Stimulated activated effector memory CD8-positive, alpha-beta T cell treated with anti-CD3 and anti-CD28 coated beads, Interleukin-12 subunit alpha, Interleukin-12 subunit beta, amount 100 ng/mL, for 72 hours (primary cell): ENCODE measurements around the gene RCE1.

Experiments used
- ATAC-seq: fragments of 150-1000 bp; cut with Tn5 transposase; 2 replicates; pipeline ENCODE4 v1.10.0; 2021
- DNase-seq, 2 donors: peaks; one replicate each; pipeline ENCODE4 v3.0.0; 2021 to 2022; ENCODE audit warnings: low spot score in 2 of 2
- H3K27ac Mint-ChIP-seq: one replicate; pipeline ENCODE4 v1.8.0; 2022; ENCODE audit warnings: mild to moderate bottlenecking, mixed read lengths
- H3K36me3 Mint-ChIP-seq: one replicate; pipeline ENCODE4 v1.8.0; 2022; ENCODE audit warnings: mild to moderate bottlenecking, mixed read lengths
- H3K4me1 Mint-ChIP-seq: one replicate; pipeline ENCODE4 v1.8.0; 2022; ENCODE audit warnings: mixed read lengths
- H3K4me3 Mint-ChIP-seq: one replicate; pipeline ENCODE4 v1.8.0; 2022; ENCODE audit warnings: mild to moderate bottlenecking, mixed read lengths
- H3K9me3 Mint-ChIP-seq: one replicate; pipeline ENCODE4 v1.8.0; 2022; ENCODE audit warnings: mixed read lengths

RCE1 gene

GRCh38 chr11:66850588-66851238, 7.5 kb downstream of the RCE1 start:
- Mint-ChIP-seq H3K4me1 (peaks cover 10% of the 10 kb centered on the region), H3K9me3 (no peaks in the 10 kb centered on the region), H3K36me3 (peaks cover 12% of the 10 kb centered on the region), H3K27ac (peak overlapping the region; percentile 56), H3K4me3 (no peak overlapping the region)
- DNase-seq (no peak), ATAC-seq (no peak)

DNA sequence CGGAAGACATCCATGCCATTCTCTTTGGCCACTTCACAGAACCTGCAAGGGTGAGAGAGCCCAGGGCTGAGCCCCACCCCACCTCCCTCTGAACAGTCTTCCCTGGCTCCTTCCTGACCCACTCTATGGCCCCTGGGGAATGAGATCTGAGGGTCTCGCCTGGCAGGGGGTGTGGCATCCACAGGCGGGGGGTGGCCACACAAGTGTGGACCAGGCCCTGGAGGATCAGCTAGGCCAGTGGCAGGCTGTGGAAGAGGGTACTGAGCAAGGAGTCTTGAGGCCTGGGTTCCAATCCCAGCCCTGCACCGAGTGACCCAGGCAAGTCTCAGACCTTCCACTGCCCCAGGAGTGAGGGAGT, 8.0 kb downstream of the RCE1 start:
- Mint-ChIP-seq H3K27ac (peak overlapping the region; percentile 56), H3K4me3 (no peak overlapping the region), H3K36me3 (peaks cover 13% of the 10 kb centered on the region), H3K4me1 (peaks cover 10% of the 10 kb centered on the region), H3K9me3 (no peaks in the 10 kb centered on the region)
- DNase-seq (no peak), ATAC-seq (no peak)

DNA sequence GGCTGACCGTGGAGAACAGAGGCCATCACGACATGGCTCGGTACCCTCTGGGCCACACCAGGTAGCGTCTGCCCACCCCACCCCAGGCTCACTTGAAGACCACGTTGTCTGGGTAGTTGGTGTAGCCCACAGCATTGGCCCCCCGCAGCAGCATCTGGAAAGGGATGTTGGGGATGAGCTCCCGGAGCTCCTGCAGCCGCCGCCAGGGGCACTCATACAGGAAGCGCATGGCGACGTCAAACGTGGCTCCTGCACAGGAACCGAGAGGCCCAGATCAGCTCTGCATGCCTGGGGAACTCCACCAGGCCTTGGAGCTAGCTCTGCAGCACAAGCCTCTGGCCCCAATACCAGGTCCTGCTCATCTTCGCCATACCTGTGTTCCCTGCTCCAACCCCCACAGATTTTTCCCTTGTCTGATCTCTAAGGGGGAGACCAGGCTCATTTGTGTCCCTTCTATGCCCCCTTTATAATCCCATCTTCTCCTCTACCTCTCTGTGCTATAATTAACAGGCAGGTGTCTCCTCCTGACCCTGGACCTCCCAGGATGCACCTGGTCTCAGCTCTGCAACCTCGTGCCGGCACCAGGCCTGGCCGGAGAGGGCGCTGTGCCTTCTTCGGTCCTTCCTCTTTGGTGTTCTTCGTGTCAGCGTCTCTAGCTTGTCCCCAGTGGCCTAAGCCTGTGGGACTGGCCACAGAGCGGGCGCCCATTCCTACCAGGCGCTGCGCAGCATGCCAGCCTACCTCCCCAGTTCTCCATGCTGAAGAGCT, 8.6 kb downstream of the RCE1 start:
- Mint-ChIP-seq H3K4me3 (no peak overlapping the region), H3K4me1 (peaks cover 10% of the 10 kb centered on the region), H3K36me3 (peaks cover 18% of the 10 kb centered on the region), H3K27ac (peak overlapping the region; percentile 56), H3K9me3 (no peaks in the 10 kb centered on the region)
- ATAC-seq: no peak
- no peak for DNase-seq

- no peak overlapping the region for H3K4me3 Mint-ChIP-seq
- H3K4me1 Mint-ChIP-seq: peaks cover 10% of the 10 kb centered on the region
- no peak overlapping the region for H3K27ac Mint-ChIP-seq
- peaks cover 18% of the 10 kb centered on the region for H3K36me3 Mint-ChIP-seq
- no peaks in the 10 kb centered on the region for H3K9me3 Mint-ChIP-seq
- DNase-seq: no peak
- no peak for ATAC-seq
Measured at GRCh38 chr11:66852466-66853241, 9.4 kb downstream of the RCE1 start.

DNA sequence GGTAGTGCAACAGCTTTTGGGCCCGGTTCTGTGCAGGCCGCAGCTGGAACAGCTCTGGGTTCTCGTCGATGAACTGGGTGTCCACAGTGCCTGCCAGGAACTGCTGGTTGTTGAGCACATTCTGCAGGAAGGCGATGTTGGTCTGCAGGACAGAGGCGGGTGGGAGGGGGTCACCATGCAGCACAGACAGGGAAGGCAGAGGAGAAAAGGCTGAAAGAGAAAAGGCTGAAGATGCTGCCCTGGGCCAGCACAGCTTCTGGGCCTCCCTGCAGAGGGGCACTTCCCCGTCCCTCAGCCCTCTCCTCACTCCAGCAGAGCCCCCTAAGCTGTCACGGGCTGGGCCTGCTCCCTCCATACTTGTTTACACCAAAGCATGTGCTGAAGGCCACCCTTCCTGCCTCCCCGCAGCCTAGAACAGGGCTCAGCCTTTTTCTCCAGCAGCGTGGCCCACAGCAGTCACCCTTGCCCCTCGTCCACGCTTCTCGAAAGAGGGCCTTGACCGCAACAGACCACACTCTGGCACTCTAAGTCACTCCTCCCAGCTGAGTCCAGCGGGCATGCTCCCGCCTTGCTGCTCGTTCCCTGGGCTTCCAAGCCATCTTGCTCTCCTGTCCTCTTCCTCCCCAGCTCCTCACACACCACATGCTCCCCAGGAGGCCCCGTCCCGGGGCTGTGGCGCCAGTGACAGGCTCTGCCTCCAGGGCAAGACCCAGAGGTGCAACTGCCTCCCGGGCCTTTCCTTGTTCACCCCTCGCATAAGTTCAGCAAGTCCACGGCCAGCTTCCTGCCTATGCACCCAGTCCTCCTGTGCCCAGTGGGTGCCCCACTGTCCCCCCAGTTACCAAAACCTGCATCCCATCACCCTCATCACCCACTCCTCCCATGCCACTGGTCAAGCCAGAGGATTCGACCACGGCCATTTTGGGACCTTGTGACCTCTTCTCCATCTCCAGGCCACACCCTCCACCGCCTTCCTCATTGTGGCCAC, 10.3 kb downstream of the RCE1 start:
- Mint-ChIP-seq H3K4me1 (peaks cover 10% of the 10 kb centered on the region), H3K4me3 (no peak overlapping the region), H3K9me3 (no peaks in the 10 kb centered on the region), H3K36me3 (peaks cover 20% of the 10 kb centered on the region), H3K27ac (peak overlapping the region; percentile 60)
- DNase-seq (no peak), ATAC-seq (no peak)

DNA sequence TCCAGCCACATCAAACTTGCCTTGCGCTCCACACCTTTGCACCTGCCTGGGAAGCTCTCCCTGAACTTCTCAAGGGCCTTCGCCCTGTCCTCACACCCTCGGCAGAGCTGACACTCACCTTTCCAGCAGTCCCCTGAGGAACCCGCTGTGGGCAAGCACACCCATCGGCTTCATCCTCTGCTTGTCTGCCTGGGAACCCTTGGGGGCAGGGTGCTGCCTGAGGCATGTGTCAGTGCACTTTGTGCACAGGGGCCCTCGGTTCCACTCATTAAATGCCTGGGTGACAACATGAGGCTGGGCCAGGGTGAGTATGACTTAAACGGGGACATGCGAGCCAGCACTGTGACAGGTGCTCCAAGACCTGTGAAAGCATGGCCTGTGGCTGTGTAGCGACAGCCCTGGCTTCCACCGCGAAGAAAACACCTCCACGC, 11.0 kb downstream of the RCE1 start:
- ATAC-seq (no peak), DNase-seq (no peak)
- peaks cover 10% of the 10 kb centered on the region for H3K4me1 Mint-ChIP-seq
- no peak overlapping the region for H3K4me3 Mint-ChIP-seq
- H3K9me3 Mint-ChIP-seq: no peaks in the 10 kb centered on the region
- H3K36me3 Mint-ChIP-seq: peaks cover 17% of the 10 kb centered on the region
- H3K27ac Mint-ChIP-seq: peak overlapping the region; percentile 60

GRCh38 chr11:66854729-66855211, 11.5 kb downstream of the RCE1 start:
- Mint-ChIP-seq H3K27ac (peak overlapping the region; percentile 88), H3K4me1 (peaks cover 10% of the 10 kb centered on the region), H3K4me3 (peak overlapping the region; percentile 83), H3K9me3 (no peaks in the 10 kb centered on the region), H3K36me3 (peaks cover 17% of the 10 kb centered on the region)
- no peak for DNase-seq
- ATAC-seq: no peak

DNA sequence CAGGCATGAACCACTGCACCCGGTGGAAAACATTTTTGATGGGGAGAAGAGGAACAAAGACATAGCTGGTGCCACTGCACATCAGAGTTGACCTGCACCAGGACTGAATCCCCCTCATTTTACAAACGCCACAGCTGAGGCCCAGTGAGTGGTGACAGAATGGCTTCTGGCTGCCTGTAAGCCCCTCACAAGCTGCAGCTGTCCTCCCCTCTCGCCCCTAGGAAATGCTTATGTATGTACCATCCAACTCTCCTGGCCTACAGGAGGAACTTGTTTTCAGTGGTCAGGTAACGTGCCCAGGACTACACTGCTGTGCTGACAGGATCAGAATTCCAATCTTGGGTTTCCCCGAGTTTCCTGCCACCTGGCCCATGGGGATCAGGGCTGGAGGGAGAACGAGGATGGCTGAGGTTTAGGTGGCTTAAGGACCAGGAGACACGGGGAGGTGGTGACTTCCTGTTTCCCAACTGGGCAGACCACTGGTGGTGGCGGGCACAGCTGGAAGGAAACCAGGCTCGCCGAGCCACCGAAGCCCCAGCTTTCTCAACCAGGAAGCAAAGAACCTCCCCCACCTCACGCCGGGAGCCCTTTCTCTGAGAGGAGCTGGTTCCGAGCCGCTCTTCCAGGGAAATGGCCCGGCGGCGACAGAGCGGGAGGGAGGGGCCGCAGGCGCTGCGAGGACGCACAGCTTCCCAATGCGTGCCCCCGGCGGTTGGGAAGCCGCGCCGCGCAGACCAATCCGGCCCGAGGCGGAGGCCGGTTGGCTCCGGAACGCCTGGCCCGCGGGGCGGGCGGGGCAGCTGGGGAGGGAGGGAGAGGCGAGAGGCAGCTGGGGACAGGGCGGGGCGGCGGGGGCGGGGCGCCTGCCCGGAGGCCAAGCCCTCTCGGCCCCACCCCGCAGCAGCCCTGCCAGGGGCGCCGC, 12.6 kb downstream of the RCE1 start:
- Mint-ChIP-seq H3K27ac (peak overlapping the region; percentile 88), H3K4me3 (peak overlapping the region; percentile 83), H3K9me3 (no peaks in the 10 kb centered on the region), H3K36me3 (peaks cover 17% of the 10 kb centered on the region), H3K4me1 (peaks cover 10% of the 10 kb centered on the region)
- DNase-seq: peak in 1 of 2 donors; percentile 78
- peak; percentile 85 for ATAC-seq

GRCh38 chr11:66856496-66857233, 13.4 kb downstream of the RCE1 start, which contains the start of gene LRFN4:
Gene LRFN4 (plus strand): TSS chr11:66857064. CDS start chr11:66857745, 681 bp downstream.
- H3K4me1 Mint-ChIP-seq: peaks cover 7% of the 10 kb centered on the region
- DNase-seq: peak in 1 of 2 donors; percentile 90
- H3K9me3 Mint-ChIP-seq: no peaks in the 10 kb centered on the region
- peak; percentile 70 for ATAC-seq
- peak within 1 kb of the TSS; percentile 88 for H3K27ac Mint-ChIP-seq
- peak within 1 kb of the TSS; percentile 83 for H3K4me3 Mint-ChIP-seq
- peaks cover 17% of the 10 kb centered on the region for H3K36me3 Mint-ChIP-seq

DNA sequence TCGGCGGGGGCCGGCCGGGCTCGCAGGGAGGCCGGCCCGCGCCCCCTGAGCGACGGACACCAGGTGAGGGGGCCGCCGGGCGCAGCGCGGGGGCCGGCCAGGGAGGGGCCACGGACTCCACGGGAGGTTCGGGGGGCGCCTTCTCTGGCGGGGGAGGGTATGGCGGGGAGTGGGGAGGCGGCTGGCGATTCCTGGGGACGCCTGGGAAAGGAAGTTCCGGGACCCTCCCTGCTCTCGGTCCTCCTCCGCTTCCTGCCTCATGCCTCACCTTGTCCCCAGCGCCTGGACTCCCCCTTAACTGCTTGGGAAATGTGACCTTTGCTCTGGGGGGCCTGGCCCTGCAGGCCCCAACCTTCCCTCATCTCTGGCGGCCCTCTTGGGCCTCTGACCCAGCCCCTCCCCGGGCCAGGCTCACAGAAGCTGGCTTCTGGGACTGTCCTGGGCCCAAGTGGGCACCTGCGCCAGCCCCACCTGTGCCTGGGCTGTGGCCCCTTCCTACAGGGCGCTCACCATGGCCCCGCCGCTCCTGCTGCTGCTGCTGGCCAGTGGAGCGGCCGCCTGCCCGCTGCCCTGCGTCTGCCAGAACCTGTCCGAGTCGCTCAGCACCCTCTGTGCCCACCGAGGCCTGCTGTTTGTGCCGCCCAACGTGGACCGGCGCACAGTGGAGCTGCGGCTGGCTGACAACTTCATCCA, 14.1 kb downstream of the RCE1 start:
- Mint-ChIP-seq H3K4me3 (peak overlapping the region; percentile 63), H3K27ac (no peak overlapping the region), H3K9me3 (no peaks in the 10 kb centered on the region), H3K36me3 (peaks cover 12% of the 10 kb centered on the region), H3K4me1 (no peaks in the 10 kb centered on the region)
- no peak for DNase-seq
- no peak for ATAC-seq

DNA sequence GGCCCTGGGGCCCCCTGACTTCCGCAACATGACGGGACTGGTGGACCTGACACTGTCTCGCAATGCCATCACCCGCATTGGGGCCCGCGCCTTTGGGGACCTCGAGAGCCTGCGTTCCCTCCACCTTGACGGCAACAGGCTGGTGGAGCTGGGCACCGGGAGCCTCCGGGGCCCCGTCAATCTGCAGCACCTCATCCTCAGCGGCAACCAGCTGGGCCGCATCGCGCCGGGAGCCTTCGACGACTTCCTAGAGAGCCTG, 14.6 kb downstream of the RCE1 start:
- Mint-ChIP-seq H3K4me3 (peak overlapping the region; percentile 63), H3K9me3 (no peaks in the 10 kb centered on the region), H3K36me3 (peaks cover 12% of the 10 kb centered on the region), H3K4me1 (no peaks in the 10 kb centered on the region), H3K27ac (no peak overlapping the region)
- DNase-seq: no peak
- no peak for ATAC-seq

- no peak overlapping the region for H3K27ac Mint-ChIP-seq
- no peaks in the 10 kb centered on the region for H3K9me3 Mint-ChIP-seq
- H3K4me1 Mint-ChIP-seq: no peaks in the 10 kb centered on the region
- DNase-seq: no peak
- no peak for ATAC-seq
- H3K4me3 Mint-ChIP-seq: peak overlapping the region; percentile 63
- peaks cover 12% of the 10 kb centered on the region for H3K36me3 Mint-ChIP-seq
Measured at GRCh38 chr11:66858186-66858938, 15.1 kb downstream of the RCE1 start.
